K562 (cell line): Measurements from ENCODE around the gene SLC22A7. TPM values are rescaled to one million over a fixed set of nuclear protein-coding genes. Genes with fewer than 3 reads are reported as not detected.
A peak's percentile ranks its signal among the peaks of the same experiment; 100 is the strongest.

ENCODE experiments used
- ASH1L ChIP-seq: fragments of 450-650 bp; IDR thresholded peaks from 2 replicates; pipeline ENCODE4 v1.6.1; 2018; ENCODE audit warnings: borderline replicate concordance, mild to moderate bottlenecking, low read depth; ENCODE audit not compliant: partially characterized antibody
- C11orf30 ChIP-seq: fragments of 450-650 bp; IDR thresholded peaks from 2 replicates; pipeline ENCODE4 v1.6.1; 2016; ENCODE audit warnings: low read depth, mild to moderate bottlenecking
- DNMT1 ChIP-seq: fragments of 450-650 bp; IDR thresholded peaks from 2 replicates; pipeline ENCODE4 v1.6.1; 2016; ENCODE audit warnings: antibody characterized with exemption, mild to moderate bottlenecking
- ETV6 ChIP-seq, 3 experiments: fragments of 150-350 bp in 1 of 3; sonication (generic) in 1 of 3; formaldehyde crosslinking in 1 of 3; IDR thresholded peaks; 2 replicates each; pipeline versions ENCODE4 v1.6.1 to v1.8.0; 2014 to 2022; ENCODE audit warnings: borderline replicate concordance in 2 of 3, low read depth in 2 of 3, antibody characterized with exemption in 1 of 3, low read length in 1 of 3, mild to moderate bottlenecking in 1 of 3, missing genetic modification reagents in 1 of 3
- HNRNPUL1 ChIP-seq: fragments of 200-400 bp; formaldehyde crosslinking; IDR thresholded peaks from 2 replicates; pipeline ENCODE4 v1.6.1; 2017; ENCODE audit warnings: low read length
- MAFK ChIP-seq: IDR thresholded peaks from 2 replicates; pipeline ENCODE4 v1.6.1; 2011; ENCODE audit warnings: low read length, improper control_type of control experiment
- MEF2D ChIP-seq: conservative IDR thresholded peaks from 2 replicates; pipeline ENCODE4 v1.6.1; 2016; ENCODE audit warnings: low read depth, missing genetic modification characterization, missing compliant biosample characterization
- NCOA4 ChIP-seq: fragments of 450-650 bp; IDR thresholded peaks from 2 replicates; pipeline ENCODE4 v1.6.1; 2018; ENCODE audit warnings: mild to moderate bottlenecking; ENCODE audit not compliant: partially characterized antibody
- NFE2 ChIP-seq: IDR thresholded peaks from 2 replicates; pipeline ENCODE4 v1.6.1; 2014; ENCODE audit warnings: antibody characterized with exemption, low read depth
- POLR2A ChIP-seq: fragments of 450-650 bp; conservative IDR thresholded peaks from 2 replicates; pipeline ENCODE4 v1.6.1; 2016
- POLR2B ChIP-seq: fragments of 450-650 bp; IDR thresholded peaks from 2 replicates; pipeline ENCODE4 v1.6.1; 2018; ENCODE audit warnings: low read depth; ENCODE audit not compliant: partially characterized antibody
- RBM14 ChIP-seq: fragments of 200-400 bp; formaldehyde crosslinking; IDR thresholded peaks from 2 replicates; pipeline ENCODE4 v1.6.1; 2018; ENCODE audit warnings: low read depth, mild to moderate bottlenecking, low read length, moderate library complexity, borderline replicate concordance; ENCODE audit not compliant: insufficient read depth
- SMAD3 ChIP-seq: fragments of 450-650 bp; formaldehyde crosslinking; conservative IDR thresholded peaks from 2 replicates; pipeline ENCODE4 v1.4.0; 2020; ENCODE audit warnings: mild to moderate bottlenecking
- SMARCA4 ChIP-seq: fragments of 450-650 bp; IDR thresholded peaks from 2 replicates; pipeline ENCODE4 v1.6.1; 2016
- SPI1 ChIP-seq: IDR thresholded peaks from 2 replicates; pipeline ENCODE4 v1.6.1; 2011; ENCODE audit warnings: low read depth, low read length, control low read depth, borderline replicate concordance
- ZFP1 ChIP-seq: fragments of 450-650 bp; formaldehyde crosslinking; IDR thresholded peaks from 2 replicates; pipeline ENCODE4 v1.4.0; 2020; ENCODE audit warnings: mild to moderate bottlenecking, mixed read lengths
- ZFP30 ChIP-seq: fragments of 250-450 bp; sonication (Bioruptor Pico); IDR thresholded peaks from 2 replicates; pipeline ENCODE4 v1.8.0; 2022; ENCODE audit warnings: moderate library complexity, mild to moderate bottlenecking, inconsistent platforms, borderline replicate concordance
- ZFPM2 ChIP-seq: fragments of 250-450 bp; sonication (Bioruptor Pico); IDR thresholded peaks from 2 replicates; pipeline ENCODE4 v1.5.1; 2022; ENCODE audit warnings: mild to moderate bottlenecking
- ZNF217 ChIP-seq: sonication (generic); formaldehyde crosslinking; IDR thresholded peaks from 2 replicates; pipeline ENCODE4 v1.8.0; 2022; ENCODE audit warnings: mild to moderate bottlenecking, missing genetic modification reagents
- polyA plus RNA-seq, 8 experiments: library from polyadenylated mRNA; depleted of rRNA in 4 of 8; stranded (reverse) in 5 of 8; unstranded in 3 of 8; fragments of >200 nt; fragmentation: Nextera tagmentation in 2 of 8; fragmentation: Illumina TruSeq in 1 of 8; extraction: Ambion mirVana in 2 of 8; extraction: Trizol in 1 of 8; gene quantifications; 2 replicates each; pipeline versions ENCODE4 v1.2.1 to v1.2.3, GENCODE V29; 2011 to 2014; ENCODE audit warnings: inconsistent platforms in 1 of 8, missing spikeins in 1 of 8
- total RNA-seq, 7 experiments: library from RNA; depleted of rRNA in 6 of 7; stranded (reverse); fragments of >200 nt in 6 of 7; fragmentation: Illumina TruSeq in 2 of 7; extraction: Trizol in 2 of 7; gene quantifications; 2 replicates each; pipeline versions ENCODE4 v1.2.1 to v1.2.3, GENCODE V29; 2011 to 2021; ENCODE audit warnings: low replicate concordance in 1 of 7
- TF ChIP-seq, protein P1 (sequence below): fragments of 450-650 bp; IDR thresholded peaks from 2 replicates; pipeline ENCODE4 v1.6.1; 2018; ENCODE audit warnings: mild to moderate bottlenecking, low read depth; ENCODE audit not compliant: partially characterized antibody
- TF ChIP-seq, protein P2 (sequence below): sonication (generic); formaldehyde crosslinking; IDR thresholded peaks from 2 replicates; pipeline ENCODE4 v1.4.0; 2020; ENCODE audit warnings: mild to moderate bottlenecking, missing genetic modification reagents
- TF ChIP-seq, protein P3 (sequence below): fragments of 250-450 bp; sonication (Bioruptor Pico); IDR thresholded peaks from 2 replicates; pipeline ENCODE4 v1.4.0; 2020; ENCODE audit warnings: mild to moderate bottlenecking
- TF ChIP-seq, protein P4 (sequence below): fragments of 250-450 bp; sonication (Bioruptor Pico); IDR thresholded peaks from 2 replicates; pipeline ENCODE4 v1.8.0; 2022; ENCODE audit warnings: inconsistent platforms
- TF ChIP-seq, protein P5 (sequence below): fragments of 250-450 bp; sonication (Bioruptor Pico); IDR thresholded peaks from 2 replicates; pipeline ENCODE4 v1.9.0; 2021; ENCODE audit warnings: mild to moderate bottlenecking

SLC22A7 gene
- total and polyA plus RNA-seq, 9 of the 15 experiments (the other 6 are each of a cell fraction or from before 2014, with no cell fraction given), result not detected

DNA sequence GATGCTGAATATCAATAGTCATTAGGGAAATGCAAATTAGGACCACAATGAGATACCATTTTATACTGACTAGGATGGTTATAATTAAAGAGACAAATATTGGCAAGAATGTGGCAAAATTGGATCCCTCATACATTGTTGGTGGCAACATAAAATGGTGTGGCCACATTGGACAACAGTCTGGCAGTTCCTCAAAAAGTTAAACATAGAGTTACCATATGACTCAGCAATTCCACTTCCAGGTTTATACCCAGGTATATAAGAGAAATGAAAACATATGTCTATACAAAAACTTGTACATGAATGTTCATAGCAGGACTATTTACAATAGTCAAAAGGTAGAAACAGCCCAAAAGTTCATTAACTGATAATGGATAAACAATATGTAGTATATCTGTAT lies 12.6 kb downstream of the SLC22A7 start (continued):
- TF ChIP-seq, protein P1, sequence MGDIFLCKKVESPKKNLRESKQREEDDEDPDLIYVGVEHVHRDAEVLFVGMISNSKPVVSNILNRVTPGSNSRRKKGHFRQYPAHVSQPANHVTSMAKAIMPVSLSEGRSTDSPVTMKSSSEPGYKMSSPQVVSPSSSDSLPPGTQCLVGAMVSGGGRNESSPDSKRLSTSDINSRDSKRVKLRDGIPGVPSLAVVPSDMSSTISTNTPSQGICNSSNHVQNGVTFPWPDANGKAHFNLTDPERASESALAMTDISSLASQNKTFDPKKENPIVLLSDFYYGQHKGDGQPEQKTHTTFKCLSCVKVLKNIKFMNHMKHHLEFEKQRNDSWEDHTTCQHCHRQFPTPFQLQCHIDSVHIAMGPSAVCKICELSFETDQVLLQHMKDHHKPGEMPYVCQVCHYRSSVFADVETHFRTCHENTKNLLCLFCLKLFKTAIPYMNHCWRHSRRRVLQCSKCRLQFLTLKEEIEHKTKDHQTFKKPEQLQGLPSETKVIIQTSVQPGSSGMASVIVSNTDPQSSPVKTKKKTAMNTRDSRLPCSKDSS, result no peak
- TF ChIP-seq SPI1 (peak; percentile 94), ETV6 (IDR thresholded peaks at IDR 0.05; ENCODE audit: borderline replicate concordance in 1 of 2, low read depth in 2 of 2, low read length in 1 of 2) (no peak), ETV6 (CRISPR knock-in tag; IDR thresholded peaks at IDR 0.05; ENCODE audit: borderline replicate concordance) (no peak), ZFP1 (CRISPR knock-in tag) (no peak), RBM14 (no peak), DNMT1 (no peak), NFE2 (peak; percentile 98), ZFPM2 (CRISPR knock-in tag) (no peak), SMARCA4 (peak; percentile 70), POLR2B (no peak), HNRNPUL1 (no peak), MEF2D (tag) (no peak), MAFK (peak; percentile 87), SMAD3 (CRISPR knock-in tag) (no peak), ZFP30 (CRISPR knock-in tag) (no peak), ASH1L (no peak), ZNF217 (CRISPR knock-in tag) (no peak), C11orf30 (peak; percentile 96), POLR2A (no peak), NCOA4 (no peak)
- TF ChIP-seq, protein P2, sequence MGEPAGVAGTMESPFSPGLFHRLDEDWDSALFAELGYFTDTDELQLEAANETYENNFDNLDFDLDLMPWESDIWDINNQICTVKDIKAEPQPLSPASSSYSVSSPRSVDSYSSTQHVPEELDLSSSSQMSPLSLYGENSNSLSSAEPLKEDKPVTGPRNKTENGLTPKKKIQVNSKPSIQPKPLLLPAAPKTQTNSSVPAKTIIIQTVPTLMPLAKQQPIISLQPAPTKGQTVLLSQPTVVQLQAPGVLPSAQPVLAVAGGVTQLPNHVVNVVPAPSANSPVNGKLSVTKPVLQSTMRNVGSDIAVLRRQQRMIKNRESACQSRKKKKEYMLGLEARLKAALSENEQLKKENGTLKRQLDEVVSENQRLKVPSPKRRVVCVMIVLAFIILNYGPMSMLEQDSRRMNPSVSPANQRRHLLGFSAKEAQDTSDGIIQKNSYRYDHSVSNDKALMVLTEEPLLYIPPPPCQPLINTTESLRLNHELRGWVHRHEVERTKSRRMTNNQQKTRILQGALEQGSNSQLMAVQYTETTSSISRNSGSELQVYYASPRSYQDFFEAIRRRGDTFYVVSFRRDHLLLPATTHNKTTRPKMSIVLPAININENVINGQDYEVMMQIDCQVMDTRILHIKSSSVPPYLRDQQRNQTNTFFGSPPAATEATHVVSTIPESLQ (CRISPR knock-in tag), result no peak
- TF ChIP-seq, protein P3, sequence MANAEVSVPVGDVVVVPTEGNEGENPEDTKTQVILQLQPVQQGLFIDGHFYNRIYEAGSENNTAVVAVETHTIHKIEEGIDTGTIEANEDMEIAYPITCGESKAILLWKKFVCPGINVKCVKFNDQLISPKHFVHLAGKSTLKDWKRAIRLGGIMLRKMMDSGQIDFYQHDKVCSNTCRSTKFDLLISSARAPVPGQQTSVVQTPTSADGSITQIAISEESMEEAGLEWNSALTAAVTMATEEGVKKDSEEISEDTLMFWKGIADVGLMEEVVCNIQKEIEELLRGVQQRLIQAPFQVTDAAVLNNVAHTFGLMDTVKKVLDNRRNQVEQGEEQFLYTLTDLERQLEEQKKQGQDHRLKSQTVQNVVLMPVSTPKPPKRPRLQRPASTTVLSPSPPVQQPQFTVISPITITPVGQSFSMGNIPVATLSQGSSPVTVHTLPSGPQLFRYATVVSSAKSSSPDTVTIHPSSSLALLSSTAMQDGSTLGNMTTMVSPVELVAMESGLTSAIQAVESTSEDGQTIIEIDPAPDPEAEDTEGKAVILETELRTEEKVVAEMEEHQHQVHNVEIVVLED (CRISPR knock-in tag), result no peak
- TF ChIP-seq, protein P4, sequence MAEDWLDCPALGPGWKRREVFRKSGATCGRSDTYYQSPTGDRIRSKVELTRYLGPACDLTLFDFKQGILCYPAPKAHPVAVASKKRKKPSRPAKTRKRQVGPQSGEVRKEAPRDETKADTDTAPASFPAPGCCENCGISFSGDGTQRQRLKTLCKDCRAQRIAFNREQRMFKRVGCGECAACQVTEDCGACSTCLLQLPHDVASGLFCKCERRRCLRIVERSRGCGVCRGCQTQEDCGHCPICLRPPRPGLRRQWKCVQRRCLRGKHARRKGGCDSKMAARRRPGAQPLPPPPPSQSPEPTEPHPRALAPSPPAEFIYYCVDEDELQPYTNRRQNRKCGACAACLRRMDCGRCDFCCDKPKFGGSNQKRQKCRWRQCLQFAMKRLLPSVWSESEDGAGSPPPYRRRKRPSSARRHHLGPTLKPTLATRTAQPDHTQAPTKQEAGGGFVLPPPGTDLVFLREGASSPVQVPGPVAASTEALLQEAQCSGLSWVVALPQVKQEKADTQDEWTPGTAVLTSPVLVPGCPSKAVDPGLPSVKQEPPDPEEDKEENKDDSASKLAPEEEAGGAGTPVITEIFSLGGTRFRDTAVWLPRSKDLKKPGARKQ (CRISPR knock-in tag), result no peak
- TF ChIP-seq, protein P5, sequence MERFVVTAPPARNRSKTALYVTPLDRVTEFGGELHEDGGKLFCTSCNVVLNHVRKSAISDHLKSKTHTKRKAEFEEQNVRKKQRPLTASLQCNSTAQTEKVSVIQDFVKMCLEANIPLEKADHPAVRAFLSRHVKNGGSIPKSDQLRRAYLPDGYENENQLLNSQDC (CRISPR knock-in tag), result no peak
